SIG-M5 treated with dmso at 0.1 percent for 504 hours (cell line): ENCODE results near the gene DUS2.
A peak's percentile ranks its signal among the peaks of the same experiment; 100 is the strongest.
"Not testable (repeated sequence)": the region's sequence is repeated elsewhere in the genome, so short reads cannot be mapped to it uniquely, and the experiment has no call there.

Experiments
- DNase-seq: peaks from one replicate; lab custom pipeline; 2025; ENCODE audit not compliant: unreplicated experiment; lab: John Stamatoyannopoulos, UW

Gene DUS2

DNA sequence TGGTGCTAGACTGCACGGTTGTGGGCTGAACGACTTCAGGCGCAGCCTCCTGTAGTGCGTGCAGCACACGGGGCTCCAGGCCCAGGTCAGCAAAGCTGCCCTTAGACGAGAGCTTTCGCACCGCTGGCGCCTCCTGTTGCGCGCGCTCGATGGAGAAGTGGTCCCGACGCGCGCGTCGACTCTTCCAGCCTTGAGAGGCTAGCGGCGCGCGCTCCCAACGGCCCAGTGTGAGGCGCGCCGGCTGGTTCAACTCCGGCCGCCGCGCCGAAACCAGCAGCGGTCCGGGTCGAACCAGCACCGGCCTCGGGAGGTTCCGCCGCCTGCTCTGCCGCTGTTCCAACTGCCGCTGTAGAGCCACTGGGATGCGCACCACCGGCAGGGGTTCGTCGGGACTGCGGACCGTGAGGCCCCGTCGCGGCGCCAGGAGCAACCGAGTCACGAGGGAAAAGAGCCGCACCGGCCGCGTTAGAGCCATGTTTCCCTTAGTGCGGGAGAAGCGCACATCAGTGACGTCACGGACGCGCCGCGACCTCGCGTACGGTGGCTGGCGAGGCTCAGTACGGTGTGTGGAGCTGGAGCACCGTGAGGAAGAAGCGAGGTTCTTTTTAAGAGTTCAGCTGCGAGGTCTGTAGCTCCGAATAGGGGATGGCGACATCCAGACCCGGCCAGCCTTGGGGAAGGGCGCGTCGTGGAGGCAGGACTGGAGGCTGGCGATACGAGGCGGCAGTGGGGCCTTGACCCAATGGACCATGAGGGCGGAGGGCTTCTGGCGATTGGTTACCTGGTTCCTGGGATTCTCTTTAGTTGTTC, at the start of gene DUS2, which contains the start of gene DDX28:
TSS of gene DUS2 (plus strand) at position 557 of the 810 bp plus-strand sequence. CDS start 14,740 bp downstream, outside the sequence.
TSS of gene DDX28 (minus strand) at position 505 of the 810 bp plus-strand sequence. CDS start at position 475, 30 bp downstream.
- DNase-seq, result peak; percentile 85

DNA sequence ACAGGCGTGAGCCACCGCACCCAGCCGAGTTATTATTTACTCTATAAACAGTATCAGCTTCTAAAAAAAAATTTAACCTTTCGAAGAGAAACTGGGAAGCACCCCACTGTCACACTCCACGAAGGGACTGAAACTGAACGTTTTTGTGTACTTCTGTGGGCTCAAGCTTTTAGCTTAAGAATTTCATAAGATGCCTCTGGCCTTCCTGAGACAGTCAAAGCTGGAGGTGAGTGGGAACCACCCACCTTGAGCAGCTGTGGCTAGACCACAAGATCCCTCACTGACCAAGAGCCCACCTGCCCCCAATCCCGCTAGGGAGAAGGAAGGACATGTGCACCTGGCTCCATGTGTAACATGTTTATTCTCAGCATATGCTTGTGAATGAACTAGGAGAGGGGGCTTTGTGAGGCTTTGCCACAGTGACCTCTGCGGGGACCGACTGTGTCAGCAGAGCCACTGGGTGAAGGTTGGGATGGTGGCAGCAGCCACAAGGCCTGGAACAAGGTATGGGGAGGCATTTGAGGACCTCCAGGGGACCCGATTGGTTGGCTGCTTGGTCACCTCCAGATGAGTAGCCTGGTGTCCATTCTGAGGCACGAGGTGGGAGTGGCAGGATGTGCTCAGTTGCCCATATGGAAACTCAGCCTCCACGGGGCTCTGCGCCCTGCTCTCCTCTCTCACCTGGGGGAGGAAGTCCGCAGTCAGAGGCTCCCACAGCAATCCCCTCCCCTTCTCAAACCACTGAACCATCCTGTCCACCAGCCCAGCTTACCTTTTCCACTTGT, 47.6 kb upstream of the DUS2 start:
- DNase-seq, result no peak

DNA sequence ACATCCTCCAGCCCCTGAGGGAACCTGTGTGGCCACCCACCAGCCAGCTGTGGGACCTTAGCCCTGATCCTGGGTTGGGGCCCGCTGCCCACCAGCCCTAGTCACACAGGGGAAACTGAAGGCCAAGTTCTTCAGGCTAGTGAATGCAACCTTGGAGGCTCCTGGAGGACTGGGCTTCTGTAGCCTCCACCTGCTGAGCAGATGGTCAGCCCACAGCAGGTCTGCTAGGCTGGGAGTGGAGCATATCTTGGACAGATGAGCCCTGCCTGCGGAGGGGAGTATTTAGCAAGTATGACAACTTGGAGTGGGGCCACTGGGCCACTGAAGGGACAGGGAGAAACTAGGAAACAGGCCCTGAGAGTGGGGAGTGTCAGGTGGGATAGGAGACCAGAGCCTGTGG, 46.9 kb upstream of the DUS2 start:
- DNase-seq, result no peak

DNA sequence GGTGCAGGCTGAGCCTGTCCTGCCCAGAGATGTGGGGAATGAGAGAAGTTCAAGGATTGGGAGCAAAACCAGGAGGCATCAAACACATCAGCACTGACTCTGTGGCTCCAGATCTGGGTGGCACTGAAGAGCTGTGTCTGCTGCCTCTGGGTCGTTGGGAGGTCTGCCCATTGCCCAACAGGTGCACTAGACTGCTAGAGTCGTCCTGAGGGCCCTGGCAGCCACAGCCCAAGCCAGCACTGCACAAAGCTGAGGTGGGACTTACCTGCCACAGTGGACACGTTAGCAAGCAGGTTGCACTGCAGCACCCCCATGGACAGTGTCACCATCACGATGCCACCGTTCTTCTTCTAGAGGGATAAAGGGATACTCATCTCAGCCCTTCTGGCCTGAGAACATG, 46.1 kb upstream of the DUS2 start:
- no peak for DNase-seq

DNA sequence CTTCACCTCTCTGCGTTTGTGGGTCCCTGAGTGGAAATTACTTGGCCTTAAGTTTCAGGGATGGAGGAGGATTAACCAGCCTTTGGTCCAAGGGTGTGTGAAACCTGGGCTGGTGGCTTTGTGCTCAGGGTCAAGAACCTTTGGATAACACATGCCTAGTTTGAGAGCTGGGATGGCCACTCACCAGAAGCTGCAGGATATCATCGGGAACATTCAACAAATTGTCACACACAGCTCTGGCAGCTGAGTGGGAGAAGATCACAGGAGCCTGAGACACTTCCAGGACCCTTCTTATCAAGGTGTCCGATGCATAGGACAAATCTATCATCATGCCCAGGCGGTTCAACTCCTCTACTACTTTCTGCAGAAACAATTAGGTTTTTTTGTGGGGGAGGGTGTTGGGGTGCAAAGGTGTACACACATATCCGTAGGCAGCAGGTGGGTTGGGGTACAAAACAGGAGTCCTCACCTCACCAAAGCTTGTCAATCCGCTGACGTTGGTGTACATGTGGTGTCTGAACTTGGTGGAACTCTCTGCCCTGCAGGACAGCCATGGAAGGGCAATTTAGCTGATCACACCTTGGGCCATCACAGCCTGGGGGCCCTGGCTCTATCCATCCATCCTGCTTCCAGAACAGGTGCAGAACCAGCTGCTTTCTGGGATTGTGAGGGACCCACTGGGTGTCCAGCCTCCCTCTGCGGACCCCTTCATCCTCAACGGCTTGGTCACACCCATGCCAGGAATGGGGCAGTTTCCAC, 45.4 kb upstream of the DUS2 start:
- no peak for DNase-seq

DNA sequence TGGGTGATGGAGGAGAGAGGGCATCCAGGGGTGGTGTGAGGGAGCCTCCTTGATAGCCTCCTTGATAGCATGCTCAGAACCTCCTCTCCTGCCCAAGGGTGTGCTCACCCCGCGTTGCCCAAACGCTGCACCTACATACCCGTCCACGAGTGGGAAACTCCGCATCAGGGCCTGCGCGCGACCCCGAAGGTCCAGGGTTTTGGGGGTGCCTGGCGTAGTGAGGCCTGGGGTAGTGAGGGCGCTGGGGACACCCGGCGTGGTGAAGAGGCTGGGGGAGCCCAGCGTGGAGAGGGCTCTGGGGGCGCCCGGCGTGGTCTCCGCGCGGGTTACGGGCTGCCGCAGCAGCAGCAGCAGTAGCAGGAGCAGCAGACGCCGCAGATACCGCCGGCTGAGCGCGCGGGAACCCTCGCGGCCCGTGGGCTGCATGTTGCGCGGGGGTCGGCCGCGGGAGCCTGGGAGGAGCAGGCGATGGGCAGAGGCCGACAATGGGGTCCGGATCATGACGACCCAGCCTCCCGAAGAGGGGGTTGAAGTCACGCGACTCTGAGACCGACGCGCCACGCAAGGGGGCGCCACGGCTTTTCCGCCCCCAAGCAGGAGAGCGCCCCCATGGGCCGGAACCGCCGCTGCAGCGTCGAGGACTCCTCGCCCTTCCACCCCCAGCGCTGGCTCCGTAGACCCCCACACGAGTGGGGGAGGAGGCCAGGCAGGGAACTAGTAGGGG, 43.0 kb upstream of the DUS2 start, which contains the start of gene DPEP3:
TSS of gene DPEP3 (minus strand) at position 545 of the 724 bp plus-strand sequence. CDS start at position 426, 119 bp downstream.
- no peak for DNase-seq

DNA sequence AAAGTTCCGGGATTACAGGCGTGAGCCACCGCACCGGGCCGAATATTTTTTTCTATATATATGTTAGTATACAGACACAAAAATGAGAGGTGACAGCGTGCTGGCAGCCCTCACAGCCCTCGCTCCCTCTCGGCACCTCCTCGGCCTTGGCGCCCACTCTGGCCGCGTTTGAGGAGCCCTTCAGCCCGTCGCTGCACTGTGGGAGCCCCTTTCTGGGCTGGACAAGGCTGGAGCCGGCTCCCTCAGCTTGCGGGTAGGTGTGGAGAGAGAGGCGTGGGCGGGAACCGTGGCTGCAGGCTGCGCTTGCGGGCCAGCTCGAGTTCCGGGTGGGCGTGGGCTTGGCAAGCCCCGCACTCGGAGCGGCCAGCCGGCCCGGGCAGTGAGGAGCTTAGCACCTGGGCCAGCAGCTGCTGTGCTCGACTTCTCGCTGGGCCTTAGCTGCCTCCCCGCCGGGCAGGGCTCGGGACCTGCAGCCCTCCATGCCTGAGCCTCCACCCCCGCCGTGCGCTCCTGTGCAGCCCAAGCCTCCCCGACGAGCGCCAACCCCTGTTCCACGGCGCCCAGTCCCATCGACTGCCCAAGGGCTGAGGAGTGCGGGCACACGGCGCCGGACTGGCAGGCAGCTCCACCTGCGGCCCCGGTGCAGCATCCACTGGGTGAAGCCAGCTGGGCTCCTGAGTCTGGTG, 40.9 kb upstream of the DUS2 start:
- DNase-seq, result no peak

DNA sequence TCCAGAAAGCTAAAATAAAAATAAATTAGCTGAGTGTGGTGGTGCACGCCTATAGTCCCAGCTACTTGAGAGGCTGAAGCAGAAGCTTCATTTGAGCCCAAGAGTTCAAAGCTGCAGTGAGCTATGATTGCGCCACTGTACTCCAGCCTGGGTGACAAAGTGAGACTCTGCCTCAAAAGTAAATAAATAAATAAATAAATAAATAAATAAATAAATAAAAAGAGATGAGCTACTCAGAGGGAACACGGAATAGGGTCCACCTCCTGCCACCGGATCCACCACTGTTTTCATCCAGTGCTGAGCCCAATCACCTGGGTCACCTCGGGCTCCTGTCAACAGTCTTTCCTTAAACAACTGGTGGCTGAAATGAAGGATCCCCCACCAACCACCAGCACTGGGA, 36.1 kb upstream of the DUS2 start:
- no peak for DNase-seq

DNA sequence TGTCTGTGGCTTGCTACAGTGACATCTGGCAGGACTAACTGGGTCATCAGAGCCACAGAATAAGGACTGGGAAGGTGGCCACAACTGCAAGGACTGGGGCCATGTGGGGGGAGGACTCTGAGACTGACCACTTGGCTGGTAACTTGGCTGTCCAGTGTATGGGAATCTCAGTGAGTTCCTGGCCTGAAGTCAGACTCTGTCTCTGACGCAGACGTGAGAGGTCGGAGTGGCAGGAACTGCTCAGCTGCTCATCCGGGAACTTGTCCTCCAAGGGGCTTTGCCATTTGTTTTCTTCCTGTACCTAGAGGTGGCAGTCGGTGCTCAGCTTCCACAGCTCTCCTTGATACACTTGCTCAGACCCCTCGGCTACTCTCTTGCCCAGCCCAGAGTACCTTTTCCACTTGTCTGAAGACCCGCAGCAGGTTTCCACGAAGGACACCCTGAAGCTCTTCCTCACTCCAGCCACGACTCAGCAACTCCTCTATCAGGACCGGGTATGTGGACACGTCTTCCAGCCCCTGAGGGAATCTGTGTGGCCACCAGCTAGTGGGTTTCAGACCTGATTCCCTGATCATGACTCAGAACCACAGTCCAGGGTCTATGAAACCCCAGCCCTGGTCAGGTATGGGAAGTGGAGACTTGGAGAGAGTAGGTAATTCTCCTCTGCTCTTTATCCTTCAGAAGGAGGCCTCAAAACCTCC, 35.5 kb upstream of the DUS2 start:
- no peak for DNase-seq

DNA sequence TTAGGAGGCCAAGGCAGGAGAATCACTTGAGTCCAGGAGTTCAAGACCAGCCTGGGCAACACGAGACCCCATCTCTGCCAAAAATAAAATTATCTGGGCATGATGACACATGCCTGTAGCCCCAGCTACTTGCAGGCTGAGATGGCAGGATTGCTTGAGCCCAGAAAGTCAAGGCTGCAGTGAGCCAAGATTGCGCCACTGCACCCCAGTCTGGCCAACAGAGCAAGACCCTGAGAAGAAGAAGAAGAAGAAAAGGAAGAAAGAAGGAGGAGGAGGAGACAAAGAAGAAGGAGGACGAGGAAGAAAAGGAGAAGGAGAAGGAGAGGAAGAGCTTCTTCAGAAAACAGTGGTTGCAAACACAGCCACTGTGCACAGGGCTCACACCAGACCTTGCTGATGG, 34.4 kb upstream of the DUS2 start:
- DNase-seq, result no peak

DNA sequence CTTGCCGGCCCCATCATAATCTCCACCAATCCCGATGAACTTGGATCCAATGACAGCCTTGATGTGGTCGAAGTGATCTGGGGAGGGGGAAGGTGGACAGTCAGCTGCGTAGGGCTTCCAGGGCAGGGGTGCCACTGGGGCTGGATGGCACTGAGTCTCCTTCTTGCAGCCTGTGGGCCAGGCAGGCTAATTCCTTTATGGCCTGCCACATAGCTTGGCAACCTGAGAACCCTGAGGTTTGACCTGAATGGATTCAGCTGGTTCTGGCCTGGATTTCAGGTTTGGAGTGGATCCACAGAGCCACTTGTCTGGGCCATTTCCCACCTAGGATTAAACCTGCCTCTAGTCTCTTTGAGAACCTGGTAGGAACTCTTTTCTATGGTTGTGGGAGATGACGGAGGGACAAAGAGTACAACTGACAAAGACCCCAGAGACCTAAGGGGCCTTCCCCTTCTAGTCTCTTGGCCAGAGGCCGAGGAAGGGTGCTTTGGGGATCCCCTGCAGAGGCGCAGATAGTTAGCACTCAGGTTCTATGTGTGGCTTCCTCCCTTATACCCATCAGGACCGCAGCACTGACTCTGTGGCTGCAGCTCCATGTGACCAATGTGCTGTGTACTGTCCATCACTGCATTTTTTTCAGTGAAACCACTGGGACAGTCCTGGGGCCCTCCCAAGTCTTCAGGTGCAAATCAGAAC, 33.6 kb upstream of the DUS2 start:
- no peak for DNase-seq

DNA sequence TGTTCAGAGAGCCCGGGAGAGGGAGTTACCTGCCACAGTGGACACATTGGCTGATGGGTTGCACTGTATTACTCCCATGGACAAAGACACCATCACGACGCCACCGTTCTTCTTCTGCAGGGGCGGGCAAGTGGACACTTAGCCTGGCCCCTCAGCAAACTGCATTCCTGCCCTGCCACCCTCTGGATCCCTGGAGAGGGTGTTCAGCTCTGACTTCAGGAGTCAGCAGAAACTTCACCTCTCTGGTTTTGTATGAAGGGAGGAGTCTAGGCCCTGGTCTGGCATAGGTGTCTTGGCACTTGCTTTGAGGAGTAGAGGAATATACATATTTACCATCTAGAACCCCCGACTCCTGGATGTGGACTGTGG, 33.1 kb upstream of the DUS2 start:
- DNase-seq, result no peak

DNA sequence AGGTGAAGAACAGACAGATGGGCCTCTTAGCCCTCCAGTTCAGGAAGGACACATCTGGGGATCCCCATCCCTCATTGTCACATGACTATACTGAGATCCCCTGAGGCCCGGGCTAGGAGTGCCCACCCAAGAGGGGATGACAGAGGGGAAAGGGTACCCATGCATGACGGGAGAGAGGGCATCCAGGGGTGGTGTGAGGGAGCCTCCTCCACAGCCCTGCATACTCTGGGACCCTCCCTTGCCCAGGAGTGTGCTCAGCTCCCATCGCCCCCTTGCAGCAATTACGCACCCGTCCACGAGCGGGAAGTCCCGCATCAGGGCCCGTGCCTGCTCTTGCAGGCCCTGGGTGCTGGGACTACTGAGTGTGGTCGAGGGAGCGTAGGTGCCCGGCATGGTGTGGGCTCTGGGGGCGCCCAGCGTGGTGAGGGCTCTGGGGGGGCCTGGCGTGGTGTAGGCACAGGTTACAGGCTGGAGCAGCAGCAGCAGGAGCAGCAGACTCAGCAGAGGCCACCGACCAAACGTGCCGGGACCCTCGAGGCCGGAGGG, 30.4 kb upstream of the DUS2 start:
- no peak for DNase-seq

DNA sequence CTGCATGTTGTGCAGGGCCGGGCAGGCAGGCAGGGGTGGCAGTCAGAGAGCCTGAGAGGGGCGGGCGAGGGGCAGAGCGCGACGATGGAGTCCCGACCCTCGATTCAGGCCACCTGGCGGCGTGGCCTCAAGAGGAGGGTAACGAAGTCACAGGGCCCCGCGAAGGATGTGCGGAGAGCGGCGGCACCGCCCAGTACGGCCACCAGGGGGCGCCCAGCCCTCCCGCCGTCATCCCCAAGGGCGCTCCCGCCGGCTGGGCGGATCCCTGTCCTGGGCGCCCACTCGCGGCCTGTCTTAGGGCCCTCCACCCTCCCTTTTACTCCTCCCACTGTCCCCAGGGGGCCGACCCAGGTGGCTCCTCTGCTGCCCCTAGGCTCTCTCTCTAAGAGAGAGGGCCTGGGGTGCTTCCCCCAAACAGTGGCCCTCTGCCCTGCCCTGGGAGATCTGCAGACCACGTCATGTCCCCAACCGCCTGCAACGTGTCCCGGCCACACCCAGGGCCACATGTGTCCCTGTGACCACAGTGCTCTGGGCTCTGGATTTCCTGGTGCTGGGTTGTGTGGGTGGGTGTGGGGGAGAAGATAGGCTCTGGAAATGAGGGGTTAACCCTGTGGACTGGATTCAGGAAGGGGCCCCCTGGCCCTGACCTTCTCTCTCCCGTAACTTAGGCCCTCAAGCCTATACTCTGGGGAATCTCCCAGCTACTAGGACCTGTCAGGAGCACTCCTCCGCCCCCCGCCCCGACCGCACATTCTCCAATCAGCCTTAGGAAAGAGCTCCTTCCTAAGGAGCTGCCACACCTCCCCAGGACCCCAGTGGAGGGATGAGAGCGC, 29.7 kb upstream of the DUS2 start:
- DNase-seq, result peak; percentile 56

DNA sequence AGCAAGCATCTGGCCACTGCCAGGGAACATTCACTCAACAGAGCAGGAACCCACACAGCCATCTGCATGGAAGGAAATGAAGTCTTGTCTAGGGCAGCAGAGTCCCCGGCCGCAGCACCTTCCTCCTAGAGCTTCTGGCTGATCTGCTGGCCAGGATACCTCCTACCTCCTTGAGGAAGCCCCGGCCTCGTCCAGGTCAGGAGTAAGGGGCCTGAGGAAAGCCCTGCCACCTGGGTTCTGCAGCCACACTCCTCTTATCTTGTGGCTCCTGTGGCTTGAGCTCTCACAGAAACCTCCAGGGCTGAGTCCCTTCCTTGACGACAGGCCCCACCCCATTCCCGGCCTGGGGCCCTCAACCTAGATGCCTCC, 29.1 kb upstream of the DUS2 start:
- not testable (repeated sequence) for DNase-seq

DNA sequence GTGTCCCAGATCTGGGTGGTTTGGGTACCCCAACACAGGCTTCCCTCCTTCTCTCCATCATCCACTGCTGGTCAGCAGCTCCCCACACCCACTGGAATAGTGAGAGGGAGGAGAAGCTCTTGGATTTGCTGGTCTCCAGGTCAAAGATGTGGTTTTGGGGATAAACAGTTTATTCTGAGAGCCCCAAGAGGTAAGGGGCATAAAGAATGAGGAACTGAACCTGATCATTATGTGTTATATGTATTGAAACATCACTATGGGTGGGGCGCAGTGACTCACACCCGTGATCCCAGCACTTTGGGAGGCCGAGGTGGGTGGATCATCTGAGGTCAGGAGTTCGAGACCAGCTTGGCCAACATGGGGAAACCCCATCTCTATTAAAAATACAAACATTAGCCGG, 27.7 kb upstream of the DUS2 start:
- DNase-seq, result peak; percentile 72

DNA sequence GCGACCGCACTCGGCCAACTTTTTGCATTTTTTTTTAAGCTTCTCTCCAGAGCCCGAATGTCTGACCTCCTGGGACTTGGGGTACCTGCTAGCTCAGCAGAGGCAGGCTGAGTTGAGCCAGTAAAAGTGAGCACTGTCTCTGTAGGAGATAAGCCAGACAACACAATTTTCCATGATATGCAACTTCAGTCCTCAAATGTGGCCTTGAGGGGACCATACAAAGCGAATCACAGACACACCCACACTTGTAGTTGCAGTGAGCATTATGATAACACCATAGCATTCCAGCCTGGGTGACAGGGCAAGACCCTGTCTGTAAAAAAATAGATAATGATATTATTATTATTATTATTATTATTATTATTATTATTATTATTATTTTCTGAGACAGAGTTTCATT, 26.4 kb upstream of the DUS2 start:
- no peak for DNase-seq
